ENCODE data around the gene PHRF1. TPM values are rescaled to one million over a fixed set of nuclear protein-coding genes. Genes with fewer than 3 reads are reported as not detected.

PHRF1 gene
- total and polyA plus RNA-seq, 11 donors, result 11.6 to 21.3 (median 18.1) TPM

GRCh38 chr11:538431-539051 lies 37.7 kb upstream of the PHRF1 start:
- DNase-seq (peak in 3 of 5 donors; percentile 6 to 46 (median 13)), ATAC-seq (no peak)
- H3K27me3 ChIP-seq, result peaks cover 3 to 19% (median 9%) of the 10 kb centered on the region in 9 donors
- H3K27ac ChIP-seq, result no peak overlapping the region
- TF ChIP-seq POLR2A (IDR thresholded peaks at IDR 0.05), result no peak
- no peak for TF ChIP-seq CTCF (IDR thresholded peaks at IDR 0.05)
- no peak overlapping the region for H3K4me3 ChIP-seq
- H3K36me3 ChIP-seq, result peaks cover 0 to 4% (median 1%) of the 10 kb centered on the region in 9 donors
- 88 to 92% (median 91%) methylated on average over 16 to 20 of the region's 20 CpGs for WGBS, 4 donors
- H3K4me1 ChIP-seq, result peaks cover 9 to 36% (median 31%) of the 10 kb centered on the region in 12 donors
- intact Hi-C loops (cut with DNase I), result no loop called here
- H3K9me3 ChIP-seq, result no peaks in the 10 kb centered on the region

GRCh38 chr11:539971-540481 lies 36.2 kb upstream of the PHRF1 start:
- 89 to 94% (median 91%) methylated on average over 8 of the region's 8 CpGs for WGBS, 4 donors
- DNase-seq (peak in 2 of 5 donors; percentile 28 to 42), ATAC-seq (no peak)
- no peaks in the 10 kb centered on the region for H3K36me3 ChIP-seq
- TF ChIP-seq POLR2A (IDR thresholded peaks at IDR 0.05), result no peak
- no peak for TF ChIP-seq CTCF (IDR thresholded peaks at IDR 0.05)
- no peak overlapping the region for H3K27ac ChIP-seq
- H3K27me3 ChIP-seq, result peaks cover 3 to 19% (median 9%) of the 10 kb centered on the region in 9 donors
- H3K4me3 ChIP-seq, result no peak overlapping the region
- intact Hi-C loops (cut with DNase I), result no loop called here
- no peaks in the 10 kb centered on the region for H3K9me3 ChIP-seq
- peaks cover 6 to 23% (median 19%) of the 10 kb centered on the region in 12 donors for H3K4me1 ChIP-seq

GRCh38 chr11:540583-541432 lies 35.5 kb upstream of the PHRF1 start:
- Histone ChIP-seq H3K27me3 (peaks cover 3 to 19% (median 9%) of the 10 kb centered on the region in 9 donors), H3K27ac (no peak overlapping the region), H3K9me3 (no peaks in the 10 kb centered on the region), H3K4me1 (peaks cover 6 to 21% (median 19%) of the 10 kb centered on the region in 12 donors), H3K36me3 (no peaks in the 10 kb centered on the region), H3K4me3 (no peak overlapping the region)
- WGBS, 4 donors, result 85 to 89% (median 87%) methylated on average over 20 to 23 of the region's 23 CpGs
- no peak for ATAC-seq
- peak in 2 of 5 donors; percentile 13 to 48 for DNase-seq
- intact Hi-C loops (cut with DNase I), result no loop called here
- TF ChIP-seq CTCF (IDR thresholded peaks at IDR 0.05), result no peak
- no peak for TF ChIP-seq POLR2A (IDR thresholded peaks at IDR 0.05)

GRCh38 chr11:541433-541885 lies 34.8 kb upstream of the PHRF1 start:
- DNase-seq, result peak in 1 of 5 donors; percentile 51

More at GRCh38 chr11:541433-541885, 34.8 kb upstream of the PHRF1 start:
- H3K9me3 ChIP-seq, result no peaks in the 10 kb centered on the region
- peaks cover 3 to 19% (median 9%) of the 10 kb centered on the region in 9 donors for H3K27me3 ChIP-seq
- H3K4me1 ChIP-seq, result peaks cover 6 to 14% (median 12%) of the 10 kb centered on the region in 12 donors
- intact Hi-C loops (cut with DNase I), result no loop called here
- no peak for ATAC-seq
- 90 to 94% (median 91%) methylated on average over 19 to 20 of the region's 20 CpGs for WGBS, 4 donors
- no peaks in the 10 kb centered on the region for H3K36me3 ChIP-seq
- no peak overlapping the region for H3K27ac ChIP-seq
- TF ChIP-seq POLR2A (IDR thresholded peaks at IDR 0.05), result no peak
- no peak for TF ChIP-seq CTCF (IDR thresholded peaks at IDR 0.05)
- H3K4me3 ChIP-seq, result no peak overlapping the region

Data from heart left ventricle (tissue), 16 donors.